K562 (cell line): ENCODE measurements around the gene SMIM23. TPM values are rescaled to one million over a fixed set of nuclear protein-coding genes. Genes with fewer than 3 reads are reported as not detected.

Experiments
- ATAC-seq: fragments of 200-7000 bp; cut with Tn5 transposase; 3 replicates; pipeline ENCODE4 v1.9.1; 2020; ENCODE audit warnings: moderate library complexity
- BruUV-seq: library from RNA; stranded (reverse); fragments of 400-500 nt; replicated peaks from 2 replicates; lab custom pipeline; 2021; lab: Mats Ljungman, UMichigan
- CTCF ChIA-PET: fragments of 300-600 bp; formaldehyde crosslinking; extraction: SDS; loops from one replicate; lab custom pipeline; 2021; ENCODE audit warnings: low intra/inter-chr PET ratio; lab: Yijun Ruan, JAX
- POLR2A ChIA-PET: fragments of 300-600, 350-650 bp; sonication (Branson Sonifier 250); formaldehyde crosslinking; extraction: SDS; loops from one replicate; lab custom pipeline; 2021; ENCODE audit warnings: antibody characterized with exemption, inconsistent platforms; lab: Yijun Ruan, JAX
- DNase-seq, 4 experiments: peaks; one replicate each; pipeline versions ENCODE4 v3.0.0 to v3.0.0-alpha.2; 2011 to 2018; ENCODE audit warnings: low spot score in 3 of 4, mixed read lengths in 3 of 4; ENCODE audit errors: extremely low read depth in 1 of 4
- FAIRE-seq: peaks from 2 replicates; lab custom pipeline; 2011; peaks lifted over from hg19 to GRCh38; lab: Jason Lieb, UNC
- H2AFZ ChIP-seq: 2 replicates; pipeline ENCODE4 v1.6.0; 2011; ENCODE audit warnings: low read depth, low read length, control low read depth, inconsistent platforms
- H3K27ac ChIP-seq: fragments of 200-600 bp; 3 replicates; pipeline ENCODE4 v1.8.0; 2011; ENCODE audit warnings: low read depth, mild to moderate bottlenecking, control low read depth, inconsistent platforms, low read length, moderate library complexity, mixed read lengths; ENCODE audit errors: extremely low read depth
- H3K27me3 ChIP-seq, 2 experiments: fragments of 300-600 bp in 1 of 2; 2 replicates in 1 of 2; 3 replicates in 1 of 2; pipeline versions ENCODE4 v1.6.0 to v1.8.0; 2011; ENCODE audit warnings: inconsistent platforms in 2 of 2, low read length in 2 of 2, mild to moderate bottlenecking in 1 of 2, mixed read lengths in 1 of 2, moderate library complexity in 1 of 2; ENCODE audit not compliant: control insufficient read depth in 2 of 2, insufficient read depth in 2 of 2
- H3K36me3 ChIP-seq: fragments of 300-600 bp; 3 replicates; pipeline ENCODE4 v1.8.0; 2011; ENCODE audit warnings: mild to moderate bottlenecking, low read length, inconsistent platforms; ENCODE audit not compliant: control insufficient read depth, insufficient read depth
- H3K4me1 ChIP-seq, 2 experiments: fragments of 200-600 bp in 1 of 2; replicated peaks in 1 of 2; 2 replicates in 1 of 2; 3 replicates in 1 of 2; pipeline versions ENCODE4 v1.5.1 to v1.8.0; 2011; ENCODE audit warnings: inconsistent platforms in 2 of 2, low read length in 2 of 2, mild to moderate bottlenecking in 1 of 2, mixed read lengths in 1 of 2, moderate library complexity in 1 of 2; ENCODE audit not compliant: control insufficient read depth in 2 of 2, insufficient read depth in 2 of 2
- H3K4me2 ChIP-seq: 2 replicates; pipeline ENCODE4 v1.6.1; 2011; ENCODE audit warnings: low read length, control low read depth, inconsistent platforms, mixed read lengths; ENCODE audit not compliant: insufficient read depth
- H3K4me3 ChIP-seq: fragments of 200-600 bp; sonication (generic), shearing (Covaris generic); 2 replicates; pipeline ENCODE4 v1.5.1; 2016; ENCODE audit warnings: control low read depth, inconsistent platforms
- H3K79me2 ChIP-seq: fragments of 200-600 bp; 3 replicates; pipeline ENCODE4 v1.8.0; 2011; ENCODE audit warnings: low read length, inconsistent platforms; ENCODE audit not compliant: control insufficient read depth, insufficient read depth
- H3K9ac ChIP-seq, 2 experiments: 2 replicates each; pipeline versions ENCODE4 v1.6.0 to v1.6.1; 2011; ENCODE audit warnings: low read depth in 2 of 2, low read length in 2 of 2, control low read depth in 1 of 2, inconsistent platforms in 1 of 2, mild to moderate bottlenecking in 1 of 2, mixed read lengths in 1 of 2; ENCODE audit not compliant: insufficient read depth in 1 of 2
- H3K9me1 ChIP-seq: one replicate; pipeline ENCODE4 v1.6.0; 2011; ENCODE audit warnings: inconsistent platforms, mild to moderate bottlenecking, low read length, moderate library complexity; ENCODE audit not compliant: control insufficient read depth, insufficient read depth
- H3K9me3 ChIP-seq: replicated peaks from 2 replicates; pipeline ENCODE4 v1.5.1; 2011; ENCODE audit warnings: low read depth, low read length, inconsistent platforms; ENCODE audit not compliant: control insufficient read depth, insufficient read depth
- H4K20me1 ChIP-seq: replicated peaks from 2 replicates; pipeline ENCODE4 v1.6.1; 2011; ENCODE audit warnings: low read length, inconsistent platforms, mixed read lengths; ENCODE audit not compliant: control insufficient read depth, insufficient read depth
- AFF1 ChIP-seq, 2 experiments: fragments of 450-650 bp; IDR thresholded peaks; 2 replicates each; pipeline ENCODE4 v1.6.1; 2018; ENCODE audit warnings: mild to moderate bottlenecking in 2 of 2, low read depth in 1 of 2; ENCODE audit not compliant: partially characterized antibody in 2 of 2
- CAMTA2 ChIP-seq: fragments of 250-450 bp; sonication (Bioruptor Pico); conservative IDR thresholded peaks from 2 replicates; pipeline ENCODE4 v1.5.1; 2022
- ETV6 ChIP-seq, 3 experiments: fragments of 150-350 bp in 1 of 3; sonication (generic) in 1 of 3; formaldehyde crosslinking in 1 of 3; IDR thresholded peaks; 2 replicates each; pipeline versions ENCODE4 v1.6.1 to v1.8.0; 2014 to 2022; ENCODE audit warnings: borderline replicate concordance in 2 of 3, low read depth in 2 of 3, antibody characterized with exemption in 1 of 3, low read length in 1 of 3, mild to moderate bottlenecking in 1 of 3, missing genetic modification reagents in 1 of 3
- FOXK1 ChIP-seq: sonication (generic); formaldehyde crosslinking; IDR thresholded peaks from 2 replicates; pipeline ENCODE4 v1.8.0; 2022; ENCODE audit warnings: missing genetic modification reagents, mild to moderate bottlenecking, borderline replicate concordance
- FOXP1 ChIP-seq: sonication (generic); formaldehyde crosslinking; IDR thresholded peaks from 2 replicates; pipeline ENCODE4 v1.8.0; 2022; ENCODE audit warnings: mild to moderate bottlenecking, missing genetic modification reagents
- HCFC1 ChIP-seq: IDR thresholded peaks from 2 replicates; pipeline ENCODE4 v1.6.1; 2012; ENCODE audit warnings: low read depth, low read length, improper control_type of control experiment
- KLF10 ChIP-seq: fragments of 250-450 bp; sonication (Bioruptor Pico); IDR thresholded peaks from 2 replicates; pipeline ENCODE4 v1.6.1; 2021; ENCODE audit warnings: matching md5 sums
- NFIX ChIP-seq: fragments of 250-450 bp; sonication (Bioruptor Pico); IDR thresholded peaks from 2 replicates; pipeline ENCODE4 v1.4.0; 2020; ENCODE audit warnings: low read depth, mild to moderate bottlenecking, moderate library complexity
- NONO ChIP-seq, 2 experiments: fragments of 200-400 bp in 1 of 2; fragments of 450-650 bp in 1 of 2; formaldehyde crosslinking in 1 of 2; IDR thresholded peaks; 2 replicates each; pipeline ENCODE4 v1.6.1; 2017; ENCODE audit warnings: low read depth in 2 of 2, mild to moderate bottlenecking in 2 of 2, moderate library complexity in 2 of 2, low read length in 1 of 2
- PTTG1 ChIP-seq: fragments of 450-650 bp; IDR thresholded peaks from 2 replicates; pipeline ENCODE4 v1.6.1; 2016; ENCODE audit warnings: low read depth, mild to moderate bottlenecking, missing genetic modification characterization, missing compliant biosample characterization
- RBM22 ChIP-seq: fragments of 200-400 bp; formaldehyde crosslinking; IDR thresholded peaks from 2 replicates; pipeline ENCODE4 v1.6.1; 2018; ENCODE audit warnings: low read length, low read depth; ENCODE audit not compliant: poor library complexity, severe bottlenecking
- RFX1 ChIP-seq: fragments of 450-650 bp; IDR thresholded peaks from 2 replicates; pipeline ENCODE4 v1.6.1; 2016; ENCODE audit warnings: mild to moderate bottlenecking, moderate library complexity
- SIRT6 ChIP-seq: IDR thresholded peaks from one replicate; pipeline ENCODE4 v1.6.1; 2012; ENCODE audit warnings: low read depth, mild to moderate bottlenecking, control low read depth, inconsistent platforms, low read length, moderate library complexity
- SMARCB1 ChIP-seq: IDR thresholded peaks from 2 replicates; pipeline ENCODE4 v1.6.1; 2011; ENCODE audit warnings: improper control_type of control experiment, low read depth; ENCODE audit not compliant: insufficient read length
- SPI1 ChIP-seq: IDR thresholded peaks from 2 replicates; pipeline ENCODE4 v1.6.1; 2011; ENCODE audit warnings: low read depth, low read length, control low read depth, borderline replicate concordance
- XRCC3 ChIP-seq: fragments of 450-650 bp; IDR thresholded peaks from 2 replicates; pipeline ENCODE4 v1.6.1; 2017; ENCODE audit warnings: mild to moderate bottlenecking, moderate library complexity
- ZNF143 ChIP-seq: sonication (generic); formaldehyde crosslinking; IDR thresholded peaks from 2 replicates; pipeline ENCODE4 v1.9.0; 2022; ENCODE audit warnings: mild to moderate bottlenecking, missing genetic modification reagents
- ZNF239 ChIP-seq: fragments of 250-450 bp; sonication (Bioruptor Pico); IDR thresholded peaks from 2 replicates; pipeline ENCODE4 v1.4.0; 2020; ENCODE audit warnings: mild to moderate bottlenecking
- ZNF780A ChIP-seq: fragments of 250-450 bp; sonication (Bioruptor Pico); IDR thresholded peaks from 2 replicates; pipeline ENCODE4 v1.5.0; 2021; ENCODE audit warnings: mild to moderate bottlenecking
- WGBS: fragments of 100-300 bp; shearing (Covaris generic); methylation state at CpG from one replicate; pipeline ENCODE4 v1.1.6; 2016; ENCODE audit warnings: low coverage, mixed read lengths; ENCODE audit not compliant: insufficient coverage; ENCODE audit errors: missing lambda C conversion rate; 5-methylcytosine and 5-hydroxymethylcytosine counted together
- in situ Hi-C: fragments of 300-500 bp; cut with MboI; formaldehyde crosslinking; loops from 4 replicates; pipeline ENCODE4 v1.15.0; 2018; ENCODE audit warnings: inconsistent platforms, mixed read lengths
- intact Hi-C: fragments of 100-400 bp; cut with micrococcal nuclease; formaldehyde crosslinking; loops from 2 replicates; pipeline ENCODE4 v1.14.2; 2022
- polyA plus RNA-seq, 8 experiments: library from polyadenylated mRNA; depleted of rRNA in 4 of 8; stranded (reverse) in 5 of 8; unstranded in 3 of 8; fragments of >200 nt; fragmentation: Nextera tagmentation in 2 of 8; fragmentation: Illumina TruSeq in 1 of 8; extraction: Ambion mirVana in 2 of 8; extraction: Trizol in 1 of 8; gene quantifications; 2 replicates each; pipeline versions ENCODE4 v1.2.1 to v1.2.3, GENCODE V29; 2011 to 2014; ENCODE audit warnings: inconsistent platforms in 1 of 8, missing spikeins in 1 of 8
- total RNA-seq, 7 experiments: library from RNA; depleted of rRNA in 6 of 7; stranded (reverse); fragments of >200 nt in 6 of 7; fragmentation: Illumina TruSeq in 2 of 7; extraction: Trizol in 2 of 7; gene quantifications; 2 replicates each; pipeline versions ENCODE4 v1.2.1 to v1.2.3, GENCODE V29; 2011 to 2021; ENCODE audit warnings: low replicate concordance in 1 of 7

Gene SMIM23
- total and polyA plus RNA-seq, 9 of the 15 experiments (the other 6 are each of a cell fraction or from before 2014, with no cell fraction given): not detected

DNA sequence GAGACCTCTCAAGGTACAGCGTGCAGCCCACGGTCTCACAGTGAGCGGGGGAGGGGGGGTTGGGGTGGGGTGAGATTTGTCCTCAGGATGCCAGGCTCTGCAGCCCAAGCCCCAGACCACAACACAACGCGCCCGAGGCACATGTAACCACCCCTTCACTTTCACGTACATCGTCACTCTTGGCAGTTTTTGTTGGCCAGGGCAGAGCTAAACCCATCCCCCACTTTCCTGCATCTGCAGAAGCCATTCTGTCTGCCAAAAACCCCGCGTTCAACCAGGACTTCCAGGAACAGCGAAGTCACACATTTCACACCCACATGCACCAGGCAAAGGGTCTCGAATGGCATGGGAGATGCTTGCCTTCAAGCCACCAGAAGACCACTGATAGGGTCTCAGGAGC lies 9.4 kb upstream of the SMIM23 start:
- Histone ChIP-seq H2AFZ (no peak overlapping the region), H3K4me1 (no peaks in the 10 kb centered on the region), H3K9me3 (no peaks in the 10 kb centered on the region), H3K4me3 (no peak overlapping the region), H3K79me2 (no peaks in the 10 kb centered on the region), H3K9ac (no peak overlapping the region), H3K27me3 (peaks cover 18 to 48% of the 10 kb centered on the region in 2 experiments; a peak in 3 of 5 replicates), H3K4me2 (no peak overlapping the region), H3K36me3 (no peaks in the 10 kb centered on the region), H4K20me1 (no peaks in the 10 kb centered on the region), H3K9me1 (no peaks in the 10 kb centered on the region), H3K27ac (no peak overlapping the region)
- DNase-seq (no peak), ATAC-seq (no peak), FAIRE-seq (no peak)
- WGBS: 1% methylated on average over 10 of the region's 12 CpGs
- ChIA-PET POLR2A (no interaction called here), CTCF (no interaction called here)
- in situ Hi-C loops (no loop called here), intact Hi-C loops (loop anchor here (10.0 kb wide), 1 partner anchor 269 kb away; no protein-coding TSS in a partner anchor)
- TF ChIP-seq FOXK1 (CRISPR knock-in tag) (no peak), ZNF239 (CRISPR knock-in tag) (no peak), SMARCB1 (no peak), AFF1 (IDR thresholded peaks at IDR 0.05; ENCODE audit: low read depth in 1 of 2, partially characterized antibody in 2 of 2) (no peak), SPI1 (no peak), ETV6 (IDR thresholded peaks at IDR 0.05; ENCODE audit: borderline replicate concordance in 1 of 2, low read depth in 2 of 2, low read length in 1 of 2) (no peak), ETV6 (CRISPR knock-in tag; IDR thresholded peaks at IDR 0.05; ENCODE audit: borderline replicate concordance) (no peak), CAMTA2 (CRISPR knock-in tag) (no peak), PTTG1 (no peak), FOXP1 (no peak), ZNF780A (no peak), ZNF143 (no peak), RFX1 (no peak), SIRT6 (no peak), RBM22 (no peak), NFIX (CRISPR knock-in tag) (no peak), KLF10 (no peak), HCFC1 (no peak), NONO (IDR thresholded peaks at IDR 0.05; ENCODE audit: low read depth in 2 of 2, low read length in 1 of 2) (no peak), XRCC3 (no peak)
- BruUV-seq: no TSS peak
